Measurements from ENCODE around the gene ANKRD30B. TPM values are rescaled to one million over a fixed set of nuclear protein-coding genes. Genes with fewer than 3 reads are reported as not detected.
"Not testable (repeated sequence)": the region's sequence is repeated elsewhere in the genome, so short reads cannot be mapped to it uniquely, and the experiment has no call there.

ANKRD30B gene, protein sequence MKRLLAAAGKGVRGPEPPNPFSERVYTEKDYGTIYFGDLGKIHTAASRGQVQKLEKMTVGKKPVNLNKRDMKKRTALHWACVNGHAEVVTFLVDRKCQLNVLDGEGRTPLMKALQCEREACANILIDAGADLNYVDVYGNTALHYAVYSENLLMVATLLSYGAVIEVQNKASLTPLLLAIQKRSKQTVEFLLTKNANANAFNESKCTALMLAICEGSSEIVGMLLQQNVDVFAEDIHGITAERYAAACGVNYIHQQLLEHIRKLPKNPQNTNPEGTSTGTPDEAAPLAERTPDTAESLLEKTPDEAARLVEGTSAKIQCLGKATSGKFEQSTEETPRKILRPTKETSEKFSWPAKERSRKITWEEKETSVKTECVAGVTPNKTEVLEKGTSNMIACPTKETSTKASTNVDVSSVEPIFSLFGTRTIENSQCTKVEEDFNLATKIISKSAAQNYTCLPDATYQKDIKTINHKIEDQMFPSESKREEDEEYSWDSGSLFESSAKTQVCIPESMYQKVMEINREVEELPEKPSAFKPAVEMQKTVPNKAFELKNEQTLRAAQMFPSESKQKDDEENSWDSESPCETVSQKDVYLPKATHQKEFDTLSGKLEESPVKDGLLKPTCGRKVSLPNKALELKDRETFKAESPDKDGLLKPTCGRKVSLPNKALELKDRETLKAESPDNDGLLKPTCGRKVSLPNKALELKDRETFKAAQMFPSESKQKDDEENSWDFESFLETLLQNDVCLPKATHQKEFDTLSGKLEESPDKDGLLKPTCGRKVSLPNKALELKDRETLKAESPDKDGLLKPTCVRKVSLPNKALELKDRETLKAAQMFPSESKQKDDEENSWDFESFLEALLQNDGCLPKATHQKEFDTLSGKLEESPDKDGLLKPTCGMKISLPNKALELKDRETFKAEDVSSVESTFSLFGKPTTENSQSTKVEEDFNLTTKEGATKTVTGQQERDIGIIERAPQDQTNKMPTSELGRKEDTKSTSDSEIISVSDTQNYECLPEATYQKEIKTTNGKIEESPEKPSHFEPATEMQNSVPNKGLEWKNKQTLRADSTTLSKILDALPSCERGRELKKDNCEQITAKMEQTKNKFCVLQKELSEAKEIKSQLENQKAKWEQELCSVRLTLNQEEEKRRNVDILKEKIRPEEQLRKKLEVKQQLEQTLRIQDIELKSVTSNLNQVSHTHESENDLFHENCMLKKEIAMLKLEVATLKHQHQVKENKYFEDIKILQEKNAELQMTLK (N-terminal part only)
- polyA plus RNA-seq (ENCODE audit: insufficient read length in 4 of 4), result under 1 TPM; 0.05 to 0.49 (median 0.27) TPM

GRCh38 chr18:14747513-14748474, at the start of gene ANKRD30B:
Gene ANKRD30B, plus strand, starts transcription at chr18:14748172. Its CDS starts 248 bp downstream, at chr18:14748420.
- peak in 1 of 4 donors; percentile 3 for DNase-seq (ENCODE audit: low read depth in 4 of 4, low spot score in 3 of 4)

GRCh38 chr18:14701286-14702040, 46.5 kb upstream of the ANKRD30B start:
- not testable (repeated sequence) for DNase-seq (ENCODE audit: low read depth in 4 of 4, low spot score in 3 of 4)

DNA sequence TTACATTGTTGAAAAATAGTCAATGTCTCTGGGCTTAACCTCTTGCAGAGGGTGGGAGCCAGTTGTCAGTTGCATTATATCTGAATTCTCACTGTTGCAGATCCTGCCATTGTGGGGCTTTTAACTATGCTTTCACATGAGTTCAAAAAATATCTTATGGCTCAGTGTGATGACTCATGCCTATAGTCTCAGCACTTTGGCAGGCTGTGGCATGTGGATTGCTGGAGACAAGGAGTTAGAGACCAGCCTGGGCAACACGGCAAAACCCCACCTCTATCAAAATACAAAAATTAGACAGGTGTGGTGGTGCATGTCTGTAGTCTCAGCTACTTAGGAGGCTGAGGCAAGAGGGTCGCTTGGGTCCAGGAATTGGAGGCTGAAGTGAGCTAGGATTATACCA, 38.2 kb upstream of the ANKRD30B start:
- DNase-seq (ENCODE audit: low read depth in 4 of 4, low spot score in 3 of 4), result not testable (repeated sequence)

- DNase-seq (ENCODE audit: low read depth in 4 of 4, low spot score in 3 of 4), result not testable (repeated sequence)
Observed at GRCh38 chr18:14721569-14721968, 26.4 kb upstream of the ANKRD30B start.

GRCh38 chr18:14739056-14739455, 8.9 kb upstream of the ANKRD30B start:
- DNase-seq (ENCODE audit: low read depth in 4 of 4, low spot score in 3 of 4), result not testable (repeated sequence)

DNA sequence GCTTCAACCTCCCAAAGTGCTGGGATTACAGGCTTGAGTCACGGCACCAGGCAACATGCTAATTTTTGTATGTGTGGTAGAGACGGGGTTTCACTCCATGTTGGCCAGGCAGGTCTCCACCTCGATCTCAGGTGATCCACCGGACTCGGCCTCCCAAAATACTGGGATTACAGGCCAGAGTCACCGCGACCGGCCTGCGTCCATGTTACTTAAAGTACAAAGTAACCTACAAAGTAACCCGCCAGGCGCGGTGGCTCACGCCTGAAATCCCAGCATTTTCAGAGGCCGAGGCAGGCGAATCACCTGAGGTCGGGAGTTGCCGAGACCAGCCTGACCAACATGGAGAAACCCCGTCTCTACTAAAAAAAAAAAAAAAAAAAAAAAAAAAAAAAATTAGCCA, 1.1 kb upstream of the ANKRD30B start:
- no peak for DNase-seq (ENCODE audit: low read depth in 4 of 4, low spot score in 3 of 4)

DNA sequence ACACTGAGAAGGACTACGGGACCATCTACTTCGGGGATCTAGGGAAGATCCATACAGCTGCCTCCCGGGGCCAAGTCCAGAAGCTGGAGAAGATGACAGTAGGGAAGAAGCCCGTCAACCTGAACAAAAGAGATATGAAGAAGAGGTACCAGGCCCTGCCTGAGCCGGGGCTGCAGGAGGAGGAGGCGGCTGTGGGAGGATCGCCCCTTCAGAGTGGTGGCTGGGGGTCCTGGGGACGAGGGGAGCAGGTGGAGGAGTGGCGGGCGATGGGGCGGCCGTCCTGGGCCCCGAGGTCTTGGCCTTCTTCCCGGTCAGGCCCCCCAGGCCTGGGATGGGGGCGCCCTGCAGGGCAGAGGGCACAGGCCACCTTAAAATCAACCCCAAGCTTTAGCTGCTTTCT, 524 bp downstream of the ANKRD30B start:
- no peak for DNase-seq (ENCODE audit: low read depth in 4 of 4, low spot score in 3 of 4)

GRCh38 chr18:14763566-14763965, 15.6 kb downstream of the ANKRD30B start:
- DNase-seq (ENCODE audit: low read depth in 4 of 4, low spot score in 3 of 4), result not testable (repeated sequence)

GRCh38 chr18:14767474-14767873, 19.5 kb downstream of the ANKRD30B start:
- no peak for DNase-seq (ENCODE audit: low read depth in 4 of 4, low spot score in 3 of 4)

DNA sequence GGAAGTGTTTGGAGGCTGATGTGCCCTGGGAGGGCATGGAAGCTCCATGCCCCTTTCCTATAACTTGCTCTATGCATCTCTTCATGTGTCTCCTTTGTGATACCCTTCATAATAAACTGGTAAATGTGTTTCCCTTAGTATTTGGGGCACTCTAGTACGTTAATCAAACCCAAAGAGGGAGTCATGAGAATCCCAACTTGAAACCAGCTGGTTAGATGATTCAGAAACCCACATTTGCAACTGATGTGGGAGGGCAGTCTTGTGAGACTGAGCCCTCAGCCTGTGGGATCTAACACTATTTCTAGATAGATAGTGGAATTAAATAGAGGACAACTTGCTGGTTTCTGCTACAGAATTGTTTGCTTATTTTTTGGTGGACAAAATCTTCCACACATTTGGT, 20.3 kb downstream of the ANKRD30B start:
- no peak for DNase-seq (ENCODE audit: low read depth in 4 of 4, low spot score in 3 of 4)

DNA sequence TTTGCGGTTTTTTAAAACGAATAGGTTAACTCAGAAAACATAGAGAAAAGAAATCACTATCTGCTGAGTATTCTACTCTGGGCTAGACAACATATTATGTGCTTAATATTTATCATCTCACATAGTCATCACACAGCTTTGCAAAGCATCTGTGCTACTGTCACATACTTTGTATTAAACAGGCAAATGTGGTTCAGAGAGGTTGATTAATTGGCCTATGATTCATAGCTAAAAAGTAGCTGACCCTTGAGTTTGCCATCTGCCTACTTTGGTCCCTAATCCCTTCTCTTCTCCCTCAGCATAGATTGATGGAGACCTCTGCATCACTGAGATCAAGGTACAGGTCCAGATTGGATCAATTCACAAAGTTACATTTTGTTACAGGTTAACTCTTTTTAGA, 21.4 kb downstream of the ANKRD30B start:
- no peak for DNase-seq (ENCODE audit: low read depth in 4 of 4, low spot score in 3 of 4)

- no peak for DNase-seq (ENCODE audit: low read depth in 4 of 4, low spot score in 3 of 4)
Observed at GRCh38 chr18:14776801-14777200, 28.8 kb downstream of the ANKRD30B start.

DNA sequence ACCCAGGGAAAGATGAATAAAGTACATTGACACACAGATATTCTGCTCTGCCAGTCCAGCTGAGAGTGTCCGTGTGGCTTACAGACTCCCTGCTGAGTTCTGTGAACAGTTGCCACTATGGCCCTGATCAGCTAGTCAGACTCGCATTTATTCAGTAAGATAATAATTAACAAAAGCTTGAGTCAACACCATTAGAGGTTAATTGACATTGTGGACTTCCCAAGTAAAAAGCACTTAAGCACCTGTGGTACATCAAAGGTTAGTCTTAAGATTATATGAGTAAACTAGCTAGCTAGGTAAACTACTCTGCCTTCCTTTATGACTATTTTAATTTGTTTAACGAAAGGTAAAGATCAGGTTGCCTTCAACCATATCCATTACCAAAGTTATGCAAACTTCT, 33.7 kb downstream of the ANKRD30B start:
- DNase-seq (ENCODE audit: low read depth in 4 of 4, low spot score in 3 of 4), result no peak

- no peak for DNase-seq (ENCODE audit: low read depth in 4 of 4, low spot score in 3 of 4)
Observed at GRCh38 chr18:14784133-14784532, 36.2 kb downstream of the ANKRD30B start.

DNA sequence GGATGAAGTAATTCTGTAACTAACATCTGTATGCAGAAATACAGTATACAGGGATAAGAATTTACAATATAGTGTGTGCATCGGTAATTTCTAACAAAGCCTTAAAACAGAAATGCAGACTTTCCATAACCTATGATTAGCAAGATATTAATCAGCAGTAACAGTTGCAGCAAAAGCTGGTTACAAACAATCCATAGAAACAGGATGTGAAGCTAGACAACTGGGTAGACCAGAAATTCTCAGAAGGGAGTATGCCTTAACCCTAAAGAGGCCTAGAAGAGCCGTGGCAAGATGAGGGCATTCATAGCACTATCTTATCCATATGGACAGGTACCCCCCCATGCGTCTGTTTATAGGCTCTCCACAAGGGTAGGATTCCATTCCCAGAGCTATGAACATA, 48.9 kb downstream of the ANKRD30B start:
- DNase-seq (ENCODE audit: low read depth in 4 of 4, low spot score in 3 of 4), result not testable (repeated sequence)

- not testable (repeated sequence) for DNase-seq (ENCODE audit: low read depth in 4 of 4, low spot score in 3 of 4)
Observed at GRCh38 chr18:14797969-14798764, 50.2 kb downstream of the ANKRD30B start.

DNA sequence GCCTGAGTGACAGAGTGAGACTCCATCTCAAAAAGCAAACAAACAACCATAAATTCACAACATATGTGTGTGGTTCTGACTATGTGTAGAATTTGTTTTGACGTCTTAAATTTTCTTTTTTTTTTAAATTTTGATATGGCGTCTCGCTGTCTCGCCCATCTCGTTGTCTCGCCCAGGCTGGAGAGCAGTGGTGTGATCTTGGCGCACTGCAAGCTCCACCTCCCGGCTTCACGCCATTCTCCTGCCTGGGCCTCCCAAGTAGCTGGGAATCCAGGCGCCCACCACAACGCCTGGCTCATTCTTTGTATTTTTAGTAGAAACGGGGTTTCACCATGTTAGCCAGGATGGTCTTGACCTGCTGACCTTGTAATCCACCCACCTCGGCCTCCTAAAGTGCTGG, 63.1 kb downstream of the ANKRD30B start:
- not testable (repeated sequence) for DNase-seq (ENCODE audit: low read depth in 4 of 4, low spot score in 3 of 4)

All from right renal pelvis (tissue), 4 donors.